HEK293 (cell line): ENCODE data around the gene VPS13D.

Experiments
- CTCF ChIA-PET: fragments of 350-600 bp; formaldehyde crosslinking; extraction: SDS; loops from one replicate; lab custom pipeline; 2021; ENCODE audit warnings: antibody characterized with exemption; lab: Yijun Ruan, JAX
- POLR2A ChIA-PET: fragments of 300-600 bp; formaldehyde crosslinking; extraction: SDS; loops from one replicate; lab custom pipeline; 2020; ENCODE audit warnings: antibody characterized with exemption, inconsistent platforms; lab: Yijun Ruan, JAX
- H3K27ac ChIP-seq: fragments of 200-500 bp; sonication (Bioruptor generic); 2 replicates; pipeline ENCODE4 v1.5.1; 2014; ENCODE audit warnings: low read depth, low read length, control low read depth, inconsistent platforms; ENCODE audit errors: extremely low read depth
- H3K36me3 ChIP-seq, 2 experiments: fragments of 200-500 bp in 1 of 2; sonication (Bioruptor generic) in 1 of 2; 1 replicate in 1 of 2; 2 replicates in 1 of 2; pipeline ENCODE4 v1.5.1; 2014 to 2017; ENCODE audit warnings: inconsistent platforms in 2 of 2, low read length in 2 of 2; ENCODE audit not compliant: control insufficient read depth in 2 of 2, insufficient read depth in 1 of 2
- H3K4me1 ChIP-seq: fragments of 200-500 bp; sonication (Bioruptor generic); 2 replicates; pipeline ENCODE4 v1.5.1; 2014; ENCODE audit warnings: mild to moderate bottlenecking, low read length, inconsistent platforms; ENCODE audit not compliant: control insufficient read depth, insufficient read depth
- H3K4me3 ChIP-seq: 2 replicates; pipeline ENCODE4 v1.5.1; 2011; ENCODE audit warnings: low read depth, mild to moderate bottlenecking, control low read depth, low read length, moderate library complexity
- H3K9me3 ChIP-seq: fragments of 200-500 bp; sonication (Bioruptor generic); 2 replicates; pipeline ENCODE4 v1.5.1; 2014; ENCODE audit warnings: low read depth, low read length, inconsistent platforms; ENCODE audit not compliant: control insufficient read depth, insufficient read depth
- GLI2 ChIP-seq: fragments of 450-650 bp; formaldehyde crosslinking; IDR thresholded peaks from 2 replicates; pipeline ENCODE4; 2017; ENCODE audit warnings: missing biosample characterization, missing genetic modification characterization, low read depth, borderline replicate concordance
- OVOL3 ChIP-seq: fragments of 450-650 bp; formaldehyde crosslinking; IDR thresholded peaks from 2 replicates; pipeline ENCODE4 v1.5.1; 2016; ENCODE audit warnings: missing biosample characterization, missing genetic modification characterization
- PRDM2 ChIP-seq: fragments of 450-650 bp; formaldehyde crosslinking; IDR thresholded peaks from 2 replicates; pipeline ENCODE4 v1.5.1; 2016; ENCODE audit warnings: missing biosample characterization, missing genetic modification characterization, borderline replicate concordance
- REST ChIP-seq: fragments of 450-650 bp; formaldehyde crosslinking; IDR thresholded peaks from 2 replicates; pipeline ENCODE4 v1.5.1; 2016; ENCODE audit warnings: missing biosample characterization, missing genetic modification characterization
- ZBTB48 ChIP-seq: fragments of 450-650 bp; formaldehyde crosslinking; IDR thresholded peaks from 2 replicates; pipeline ENCODE4 v1.5.1; 2016; ENCODE audit warnings: missing biosample characterization, missing genetic modification characterization
- ZEB2 ChIP-seq: fragments of 450-650 bp; formaldehyde crosslinking; IDR thresholded peaks from 2 replicates; pipeline ENCODE4 v1.5.1; 2016; ENCODE audit warnings: missing biosample characterization, missing genetic modification characterization
- ZFP69B ChIP-seq: fragments of 450-650 bp; formaldehyde crosslinking; IDR thresholded peaks from 2 replicates; pipeline ENCODE4 v1.5.1; 2016; ENCODE audit warnings: missing biosample characterization, missing genetic modification characterization
- ZNF239 ChIP-seq: fragments of 450-650 bp; formaldehyde crosslinking; IDR thresholded peaks from 2 replicates; pipeline ENCODE4 v1.5.1; 2016; ENCODE audit warnings: missing biosample characterization, missing genetic modification characterization
- ZNF280D ChIP-seq: fragments of 450-650 bp; formaldehyde crosslinking; IDR thresholded peaks from 2 replicates; pipeline ENCODE4 v1.5.1; 2016; ENCODE audit warnings: missing biosample characterization, missing genetic modification characterization
- ZNF302 ChIP-seq: fragments of 450-650 bp; formaldehyde crosslinking; IDR thresholded peaks from 2 replicates; pipeline ENCODE4 v1.5.1; 2016; ENCODE audit warnings: missing biosample characterization, missing genetic modification characterization, low read depth
- ZNF311 ChIP-seq: fragments of 450-650 bp; formaldehyde crosslinking; IDR thresholded peaks from 2 replicates; pipeline ENCODE4 v1.5.1; 2017; ENCODE audit warnings: missing biosample characterization, missing genetic modification characterization, borderline replicate concordance
- ZNF362 ChIP-seq: fragments of 450-650 bp; formaldehyde crosslinking; IDR thresholded peaks from 2 replicates; pipeline ENCODE4 v1.5.1; 2016; ENCODE audit warnings: missing biosample characterization, missing genetic modification characterization
- ZNF366 ChIP-seq: fragments of 450-650 bp; formaldehyde crosslinking; conservative IDR thresholded peaks from 2 replicates; pipeline ENCODE4 v1.5.1; 2016; ENCODE audit warnings: missing biosample characterization, missing genetic modification characterization
- ZNF530 ChIP-seq: fragments of 450-650 bp; formaldehyde crosslinking; IDR thresholded peaks from 2 replicates; pipeline ENCODE4 v1.5.1; 2016; ENCODE audit warnings: low read depth, missing biosample characterization, missing genetic modification characterization
- ZNF623 ChIP-seq: fragments of 450-650 bp; formaldehyde crosslinking; IDR thresholded peaks from 2 replicates; pipeline ENCODE4 v1.5.1; 2016; ENCODE audit warnings: missing biosample characterization, missing genetic modification characterization
- ZNF701 ChIP-seq: fragments of 450-650 bp; formaldehyde crosslinking; IDR thresholded peaks from 2 replicates; pipeline ENCODE4 v1.5.1; 2016; ENCODE audit warnings: missing biosample characterization, missing genetic modification characterization
- ZSCAN16 ChIP-seq: fragments of 450-650 bp; formaldehyde crosslinking; IDR thresholded peaks from 2 replicates; pipeline ENCODE4 v1.5.1; 2016; ENCODE audit warnings: missing biosample characterization, missing genetic modification characterization
- ZSCAN30 ChIP-seq: fragments of 450-650 bp; IDR thresholded peaks from 2 replicates; pipeline ENCODE4 v1.5.1; 2018; ENCODE audit warnings: missing biosample characterization, mild to moderate bottlenecking, missing genetic modification characterization, moderate library complexity
- ZSCAN5A ChIP-seq: fragments of 450-650 bp; formaldehyde crosslinking; IDR thresholded peaks from 2 replicates; pipeline ENCODE4 v1.5.1; 2016; ENCODE audit warnings: missing biosample characterization, missing genetic modification characterization

VPS13D gene

GRCh38 chr1:12456979-12457378, 227.1 kb downstream of the VPS13D start (continued):
- TF ChIP-seq ZNF362 (tag by site-specific recombination) = no peak
- TF ChIP-seq ZNF530 (tag by site-specific recombination) = no peak

GRCh38 chr1:12457771-12458170, 227.9 kb downstream of the VPS13D start:
- ChIA-PET CTCF (no interaction called here), POLR2A (no interaction called here)
- Histone ChIP-seq H3K4me3 (no peak overlapping the region), H3K9me3 (no peaks in the 10 kb centered on the region), H3K36me3 (peaks cover 0 to 44% of the 10 kb centered on the region in 2 experiments; a peak in 1 of 3 replicates), H3K27ac (no peak overlapping the region), H3K4me1 (peaks cover 15% of the 10 kb centered on the region)
- no peak for TF ChIP-seq ZNF701 (tag by site-specific recombination)
- TF ChIP-seq ZNF239 (tag by site-specific recombination) = no peak
- no peak for TF ChIP-seq ZEB2
- no peak for TF ChIP-seq ZFP69B (tag by site-specific recombination)
- TF ChIP-seq ZNF311 (tag by site-specific recombination) = no peak
- no peak for TF ChIP-seq ZNF280D
- TF ChIP-seq ZNF623 (tag by site-specific recombination) = no peak
- TF ChIP-seq OVOL3 (tag by site-specific recombination) = no peak
- TF ChIP-seq ZNF302 (tag by site-specific recombination) = no peak
- TF ChIP-seq ZSCAN30 = no peak
- TF ChIP-seq GLI2 = no peak
- TF ChIP-seq ZSCAN16 (tag by site-specific recombination) = no peak
- no peak for TF ChIP-seq REST (tag by site-specific recombination)

- POLR2A ChIA-PET = no interaction called here
- no peak overlapping the region for H3K4me3 ChIP-seq
- TF ChIP-seq ZNF366 (no peak), ZBTB48 (tag by site-specific recombination) (no peak), PRDM2 (tag by site-specific recombination) (no peak), ZSCAN5A (no peak)
- TF ChIP-seq, all 188 proteins: peak for 0
- peaks cover 15% of the 10 kb centered on the region for H3K4me1 ChIP-seq
- CTCF ChIA-PET = interaction anchor here (0.6 to 1.2 kb wide), 2 partner anchors 20 to 461 kb away, joined by 3 to 11 read pairs; no protein-coding TSS in a partner anchor
- H3K9me3 ChIP-seq = no peaks in the 10 kb centered on the region
- H3K27ac ChIP-seq = no peak overlapping the region
- H3K36me3 ChIP-seq = peaks cover 0 to 51% of the 10 kb centered on the region in 2 experiments; a peak in 1 of 3 replicates
Measured at GRCh38 chr1:12458571-12458970, 228.7 kb downstream of the VPS13D start.
